ENCODE data around the gene DDAH1. TPM values are rescaled to one million over a fixed set of nuclear protein-coding genes. Genes with fewer than 3 reads are reported as not detected.

The DDAH1 gene
- total RNA-seq, 3 donors from 2014 or later = 9.3 to 24.3 (median 23.9) TPM

GRCh38 chr1:85319931-85320330 lies 145.0 kb downstream of the DDAH1 start:
- no peaks in the 10 kb centered on the region for H3K9me3 ChIP-seq
- TF ChIP-seq POLR2AphosphoS5 (IDR thresholded peaks at IDR 0.05) (no peak), CTCF (IDR thresholded peaks at IDR 0.05) (no peak), POLR2A (IDR thresholded peaks at IDR 0.05) (no peak)
- DNase-seq (ENCODE audit: low spot score in 2 of 2) = no peak
- no peak overlapping the region for H3K4me3 ChIP-seq
- H3K27me3 ChIP-seq = no peaks in the 10 kb centered on the region
- H3K36me3 ChIP-seq = no peaks in the 10 kb centered on the region
- no peaks in the 10 kb centered on the region for H3K4me1 ChIP-seq
- no peak overlapping the region for H3K27ac ChIP-seq
- intact Hi-C loops (cut with DNase I; ENCODE audit: low total_unique reads) = no loop called here

GRCh38 chr1:85319491-85319890 lies 145.5 kb downstream of the DDAH1 start:
- no peaks in the 10 kb centered on the region for H3K4me1 ChIP-seq
- H3K27me3 ChIP-seq = no peaks in the 10 kb centered on the region
- intact Hi-C loops (cut with DNase I; ENCODE audit: low total_unique reads) = no loop called here
- H3K27ac ChIP-seq = no peak overlapping the region
- no peak for DNase-seq (ENCODE audit: low spot score in 2 of 2)
- no peak overlapping the region for H3K4me3 ChIP-seq
- H3K9me3 ChIP-seq = no peaks in the 10 kb centered on the region
- TF ChIP-seq CTCF (IDR thresholded peaks at IDR 0.05) (no peak), POLR2AphosphoS5 (IDR thresholded peaks at IDR 0.05) (no peak), POLR2A (IDR thresholded peaks at IDR 0.05) (no peak)
- H3K36me3 ChIP-seq = no peaks in the 10 kb centered on the region

- Histone ChIP-seq H3K27ac (no peak overlapping the region), H3K27me3 (no peaks in the 10 kb centered on the region), H3K4me1 (no peaks in the 10 kb centered on the region), H3K9me3 (no peaks in the 10 kb centered on the region), H3K36me3 (no peaks in the 10 kb centered on the region), H3K4me3 (no peak overlapping the region)
- TF ChIP-seq POLR2A (IDR thresholded peaks at IDR 0.05) (no peak), POLR2AphosphoS5 (IDR thresholded peaks at IDR 0.05) (no peak), CTCF (IDR thresholded peaks at IDR 0.05) (no peak)
- intact Hi-C loops (cut with DNase I; ENCODE audit: low total_unique reads) = no loop called here
- DNase-seq (ENCODE audit: low spot score in 2 of 2) = no peak
These were observed 146.7 kb downstream of the DDAH1 start for GRCh38 chr1:85318217-85318616.

GRCh38 chr1:85317560-85317959 lies 147.4 kb downstream of the DDAH1 start:
- no peaks in the 10 kb centered on the region for H3K27me3 ChIP-seq
- H3K27ac ChIP-seq = no peak overlapping the region
- no peak overlapping the region for H3K4me3 ChIP-seq
- DNase-seq (ENCODE audit: low spot score in 2 of 2) = no peak
- intact Hi-C loops (cut with DNase I; ENCODE audit: low total_unique reads) = no loop called here
- H3K36me3 ChIP-seq = no peaks in the 10 kb centered on the region
- H3K9me3 ChIP-seq = no peaks in the 10 kb centered on the region
- H3K4me1 ChIP-seq = no peaks in the 10 kb centered on the region
- TF ChIP-seq POLR2AphosphoS5 (IDR thresholded peaks at IDR 0.05) (no peak), CTCF (IDR thresholded peaks at IDR 0.05) (no peak), POLR2A (IDR thresholded peaks at IDR 0.05) (no peak)

- TF ChIP-seq CTCF (IDR thresholded peaks at IDR 0.05) (no peak), POLR2AphosphoS5 (IDR thresholded peaks at IDR 0.05) (no peak), POLR2A (IDR thresholded peaks at IDR 0.05) (no peak)
- Histone ChIP-seq H3K36me3 (no peaks in the 10 kb centered on the region), H3K4me1 (no peaks in the 10 kb centered on the region), H3K27me3 (no peaks in the 10 kb centered on the region), H3K27ac (no peak overlapping the region), H3K4me3 (no peak overlapping the region), H3K9me3 (no peaks in the 10 kb centered on the region)
- no peak for DNase-seq (ENCODE audit: low spot score in 2 of 2)
- intact Hi-C loops (cut with DNase I; ENCODE audit: low total_unique reads) = no loop called here
These were observed 148.6 kb downstream of the DDAH1 start for GRCh38 chr1:85316321-85316720.

Data from breast epithelium (tissue), 4 donors.